GM12891 (cell line): ENCODE data around the gene DAB2IP. TPM values are rescaled to one million over a fixed set of nuclear protein-coding genes. Genes with fewer than 3 reads are reported as not detected.

Source experiments
- DNase-seq: peaks from one replicate; pipeline ENCODE4 v3.0.0; 2011; ENCODE audit warnings: low spot score; ENCODE audit not compliant: insufficient read length
- FAIRE-seq: peaks from 2 replicates; lab custom pipeline; 2011; peaks lifted over from hg19 to GRCh38; lab: Jason Lieb, UNC
- PAX5 ChIP-seq: IDR thresholded peaks from 2 replicates; pipeline ENCODE4 v1.6.1; 2011; ENCODE audit warnings: low read length, moderate library complexity, mild to moderate bottlenecking; ENCODE audit not compliant: insufficient read depth, severe bottlenecking
- POLR2A ChIP-seq: IDR thresholded peaks from 2 replicates; pipeline ENCODE4 v1.6.1; 2011; ENCODE audit warnings: low read depth, low read length, control low read depth
- POLR2AphosphoS5 ChIP-seq: IDR thresholded peaks from 2 replicates; pipeline ENCODE4 v1.6.1; 2011; ENCODE audit warnings: low read depth, low read length, control low read depth
- POU2F2 ChIP-seq: IDR thresholded peaks from 2 replicates; pipeline ENCODE4 v1.6.1; 2011; ENCODE audit warnings: low read depth, mild to moderate bottlenecking, control low read depth, low read length, moderate library complexity
- SPI1 ChIP-seq: IDR thresholded peaks from 2 replicates; pipeline ENCODE4 v1.6.1; 2011; ENCODE audit warnings: low read depth, low read length, control low read depth
- TAF1 ChIP-seq: IDR thresholded peaks from 2 replicates; pipeline ENCODE4 v1.6.1; 2011; ENCODE audit warnings: low read depth, low read length, control low read depth
- polyA plus RNA-seq: library from polyadenylated mRNA; unstranded; fragments of >200 nt; gene quantifications from one replicate; pipeline ENCODE4 v1.2.1, GENCODE V29; 2012; ENCODE audit warnings: low read depth, missing spikeins, inconsistent platforms; ENCODE audit not compliant: missing spikeins

Gene DAB2IP
- polyA plus RNA-seq = 0.33 TPM

GRCh38 chr9:121651295-121652020, at the start of gene DAB2IP:
DAB2IP (plus strand) TSS chr9:121651634; CDS start chr9:121651776, 142 bp downstream.
- FAIRE-seq = no peak
- TF ChIP-seq POLR2AphosphoS5 = no peak
- no peak for TF ChIP-seq SPI1
- TF ChIP-seq POU2F2 = no peak
- TF ChIP-seq TAF1 = no peak
- TF ChIP-seq PAX5 = no peak
- no peak for TF ChIP-seq POLR2A
- no peak for DNase-seq

GRCh38 chr9:121603028-121603427, 48.4 kb upstream of the DAB2IP start:
- FAIRE-seq (no peak), DNase-seq (no peak)
- no peak for TF ChIP-seq POU2F2
- TF ChIP-seq SPI1 = no peak
- TF ChIP-seq POLR2AphosphoS5 = no peak
- no peak for TF ChIP-seq PAX5
- no peak for TF ChIP-seq TAF1
- no peak for TF ChIP-seq POLR2A

GRCh38 chr9:121604242-121604641, 47.2 kb upstream of the DAB2IP start:
- FAIRE-seq = no peak

GRCh38 chr9:121604654-121605053, 46.8 kb upstream of the DAB2IP start:
- no peak for TF ChIP-seq TAF1
- TF ChIP-seq PAX5 = no peak
- TF ChIP-seq POLR2AphosphoS5 = no peak
- no peak for TF ChIP-seq POU2F2
- TF ChIP-seq POLR2A = no peak
- TF ChIP-seq SPI1 = no peak
- DNase-seq (no peak), FAIRE-seq (no peak)

More at GRCh38 chr9:121604242-121604641, 47.2 kb upstream of the DAB2IP start:
- no peak for DNase-seq
- TF ChIP-seq SPI1 = no peak
- no peak for TF ChIP-seq POU2F2
- no peak for TF ChIP-seq TAF1
- no peak for TF ChIP-seq PAX5
- TF ChIP-seq POLR2AphosphoS5 = no peak
- TF ChIP-seq POLR2A = no peak

GRCh38 chr9:121607434-121608167, 43.8 kb upstream of the DAB2IP start:
- DNase-seq (no peak), FAIRE-seq (no peak)
- no peak for TF ChIP-seq POLR2AphosphoS5
- TF ChIP-seq TAF1 = no peak
- no peak for TF ChIP-seq POU2F2
- TF ChIP-seq PAX5 = no peak
- no peak for TF ChIP-seq POLR2A
- TF ChIP-seq SPI1 = no peak

- TF ChIP-seq SPI1 (no peak), PAX5 (no peak), POLR2A (no peak)
- DNase-seq (no peak), FAIRE-seq (no peak)
Observed at GRCh38 chr9:121608168-121608853, 43.1 kb upstream of the DAB2IP start.

- FAIRE-seq (no peak), DNase-seq (no peak)
- no peak for TF ChIP-seq TAF1
- no peak for TF ChIP-seq POLR2AphosphoS5
- no peak for TF ChIP-seq PAX5
- TF ChIP-seq SPI1 = no peak
- no peak for TF ChIP-seq POLR2A
- no peak for TF ChIP-seq POU2F2
Observed at GRCh38 chr9:121609822-121610637, 41.4 kb upstream of the DAB2IP start.

- TF ChIP-seq POLR2A (no peak), TAF1 (no peak), SPI1 (no peak), POLR2AphosphoS5 (no peak)
- FAIRE-seq (no peak), DNase-seq (no peak)
Observed at GRCh38 chr9:121610638-121610953, 40.8 kb upstream of the DAB2IP start.

- FAIRE-seq = no peak
Observed at GRCh38 chr9:121612511-121612998, 38.9 kb upstream of the DAB2IP start.

More at GRCh38 chr9:121612511-121612998, 38.9 kb upstream of the DAB2IP start:
- no peak for DNase-seq
- TF ChIP-seq SPI1 = no peak
- TF ChIP-seq POLR2A = no peak
- TF ChIP-seq POLR2AphosphoS5 = no peak
- no peak for TF ChIP-seq PAX5
- TF ChIP-seq POU2F2 = no peak
- TF ChIP-seq TAF1 = no peak
